Renal cortical epithelial cell (primary cell): ENCODE data around the gene PGPEP1. TPM values are rescaled to one million over a fixed set of nuclear protein-coding genes. Genes with fewer than 3 reads are reported as not detected.

Experiments used
- DNase-seq: peaks from one replicate; pipeline ENCODE4 v3.0.0-alpha.2; 2011; ENCODE audit warnings: low read depth
- total RNA-seq: library from RNA; depleted of rRNA; stranded (reverse); fragments of >200 nt; gene quantifications from 2 replicates; pipeline ENCODE4 v1.2.3, GENCODE V29; 2014

Gene PGPEP1, protein sequence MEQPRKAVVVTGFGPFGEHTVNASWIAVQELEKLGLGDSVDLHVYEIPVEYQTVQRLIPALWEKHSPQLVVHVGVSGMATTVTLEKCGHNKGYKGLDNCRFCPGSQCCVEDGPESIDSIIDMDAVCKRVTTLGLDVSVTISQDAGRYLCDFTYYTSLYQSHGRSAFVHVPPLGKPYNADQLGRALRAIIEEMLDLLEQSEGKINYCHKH
- total RNA-seq, result 24.0 and 33.2 TPM in 2 replicates

DNA sequence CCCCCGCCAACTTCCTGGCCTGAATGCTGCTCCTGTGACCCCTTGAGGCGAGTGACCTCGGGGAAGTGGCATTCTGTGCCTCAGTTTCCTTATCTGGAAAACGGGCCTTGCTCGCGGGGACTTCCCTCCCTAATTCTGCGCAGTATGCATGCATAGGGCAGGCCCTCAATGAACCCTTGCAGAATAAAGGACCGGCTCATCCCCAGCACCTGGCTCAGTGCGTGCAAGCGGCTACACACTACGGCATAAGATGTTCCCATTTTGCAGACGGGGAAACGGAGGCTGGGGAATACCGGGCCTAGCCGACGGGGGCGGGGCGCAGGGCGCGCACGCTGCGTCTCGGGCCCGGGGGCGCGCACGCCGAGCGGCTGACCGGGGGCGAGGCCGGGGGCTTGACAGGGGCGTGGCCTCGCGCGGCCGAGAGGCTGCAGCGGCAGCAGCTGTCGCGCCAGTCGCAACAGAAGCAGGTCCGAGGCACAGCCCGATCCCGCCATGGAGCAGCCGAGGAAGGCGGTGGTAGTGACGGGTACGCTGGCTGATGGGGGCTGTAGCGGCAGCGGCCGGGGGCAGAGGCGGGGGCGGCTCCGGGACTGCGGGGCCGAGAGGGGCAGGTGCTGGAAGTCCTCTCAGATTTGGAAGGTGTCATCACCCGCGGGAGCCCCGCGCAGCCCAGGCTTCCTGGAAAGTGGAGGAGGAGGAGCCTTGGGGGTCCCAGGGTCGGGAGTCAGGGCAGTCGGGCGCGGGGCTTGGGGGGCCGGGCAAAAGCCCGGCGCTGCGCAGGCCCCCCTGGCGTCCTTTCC is at the start of gene PGPEP1:
TSS of gene PGPEP1 (plus strand) at position 409 of the 800 bp plus-strand sequence. CDS start at position 493, 84 bp downstream.
- no peak for DNase-seq

DNA sequence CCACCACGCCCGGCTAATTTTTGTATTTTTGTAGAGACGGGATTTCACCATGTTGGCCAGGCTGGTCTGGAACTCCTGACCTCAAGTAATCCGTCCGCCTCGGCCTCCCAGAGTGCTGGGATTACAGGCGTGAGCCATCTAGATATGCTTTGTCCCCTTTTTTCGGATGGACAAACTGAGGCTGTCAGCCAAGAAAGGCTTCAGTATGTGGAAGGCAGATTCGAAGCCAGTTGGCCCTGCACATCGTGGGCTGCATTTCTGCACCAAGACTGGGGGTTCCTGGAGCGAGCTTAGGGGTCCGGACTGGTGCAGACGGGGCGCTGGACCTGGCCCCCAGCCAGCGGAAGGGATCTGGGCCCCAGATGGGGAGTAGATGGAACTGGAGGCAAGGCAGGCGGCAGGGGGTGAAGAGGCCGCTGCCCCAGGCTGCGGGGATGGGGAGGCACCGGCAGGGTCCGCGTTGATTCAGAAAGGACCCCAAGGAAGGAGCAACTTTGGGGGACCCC is 49.3 kb upstream of the PGPEP1 start:
- DNase-seq, result no peak

DNA sequence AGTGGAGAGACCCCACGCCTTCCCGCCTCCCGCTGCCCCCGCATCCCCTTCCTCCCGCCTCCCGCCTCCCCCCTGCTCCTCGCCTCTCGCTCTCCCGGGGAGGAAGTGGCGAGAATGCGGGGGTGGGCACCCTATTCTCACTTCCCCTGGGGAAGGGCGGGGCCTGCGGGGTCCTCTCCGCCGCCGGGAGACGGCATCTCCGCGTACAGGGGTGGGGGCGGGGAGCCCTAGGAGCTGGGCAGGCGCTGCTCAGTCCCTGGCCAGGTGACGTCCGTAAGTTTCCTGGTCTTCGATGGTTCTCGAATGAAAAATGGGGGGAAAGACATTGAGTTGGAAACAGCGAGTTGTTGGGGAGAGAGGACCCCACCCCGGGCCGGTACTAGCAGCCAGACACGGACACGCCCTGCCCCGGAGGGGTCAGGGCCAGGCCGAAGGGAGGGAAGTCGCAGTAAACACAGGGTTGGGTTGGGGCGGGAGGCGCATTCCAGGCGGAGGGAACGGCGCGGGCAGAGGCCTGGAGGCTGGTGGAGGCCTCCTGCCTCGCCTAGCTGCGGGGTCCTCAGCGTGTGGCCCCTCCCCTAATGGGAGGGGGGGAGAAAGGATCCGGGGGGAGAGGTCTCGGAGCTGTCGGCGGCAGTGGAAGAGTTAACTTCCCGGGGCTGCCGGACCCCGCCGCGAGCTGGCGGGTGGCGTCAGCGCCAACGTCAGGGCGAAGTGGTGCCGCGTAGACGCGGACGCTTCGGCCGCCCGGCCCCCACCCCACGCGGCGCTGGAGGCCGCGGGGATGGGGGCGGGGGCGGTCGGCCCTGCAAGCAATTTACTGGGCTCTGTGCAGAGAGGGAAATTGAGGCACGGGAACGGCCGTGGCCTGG is 48.6 kb upstream of the PGPEP1 start:
- peak; percentile 47 for DNase-seq

DNA sequence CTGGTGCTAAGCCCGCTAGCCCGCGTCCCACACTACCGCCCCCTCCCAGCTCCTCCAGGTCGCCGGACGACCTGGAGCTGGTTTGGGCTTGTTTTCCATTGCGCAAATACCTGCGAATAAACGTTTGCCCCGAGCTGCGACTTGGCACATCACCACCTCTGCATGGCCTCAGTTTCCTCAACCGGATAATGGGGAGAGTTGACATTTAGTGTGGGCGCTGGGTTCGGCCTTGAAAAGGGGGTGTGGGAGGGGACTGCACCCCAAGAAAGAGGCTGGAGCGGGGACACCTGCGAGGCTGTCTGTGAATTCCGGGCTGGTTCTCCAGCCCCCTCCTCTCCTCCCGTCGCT is 48.0 kb upstream of the PGPEP1 start:
- peak; percentile 50 for DNase-seq

DNA sequence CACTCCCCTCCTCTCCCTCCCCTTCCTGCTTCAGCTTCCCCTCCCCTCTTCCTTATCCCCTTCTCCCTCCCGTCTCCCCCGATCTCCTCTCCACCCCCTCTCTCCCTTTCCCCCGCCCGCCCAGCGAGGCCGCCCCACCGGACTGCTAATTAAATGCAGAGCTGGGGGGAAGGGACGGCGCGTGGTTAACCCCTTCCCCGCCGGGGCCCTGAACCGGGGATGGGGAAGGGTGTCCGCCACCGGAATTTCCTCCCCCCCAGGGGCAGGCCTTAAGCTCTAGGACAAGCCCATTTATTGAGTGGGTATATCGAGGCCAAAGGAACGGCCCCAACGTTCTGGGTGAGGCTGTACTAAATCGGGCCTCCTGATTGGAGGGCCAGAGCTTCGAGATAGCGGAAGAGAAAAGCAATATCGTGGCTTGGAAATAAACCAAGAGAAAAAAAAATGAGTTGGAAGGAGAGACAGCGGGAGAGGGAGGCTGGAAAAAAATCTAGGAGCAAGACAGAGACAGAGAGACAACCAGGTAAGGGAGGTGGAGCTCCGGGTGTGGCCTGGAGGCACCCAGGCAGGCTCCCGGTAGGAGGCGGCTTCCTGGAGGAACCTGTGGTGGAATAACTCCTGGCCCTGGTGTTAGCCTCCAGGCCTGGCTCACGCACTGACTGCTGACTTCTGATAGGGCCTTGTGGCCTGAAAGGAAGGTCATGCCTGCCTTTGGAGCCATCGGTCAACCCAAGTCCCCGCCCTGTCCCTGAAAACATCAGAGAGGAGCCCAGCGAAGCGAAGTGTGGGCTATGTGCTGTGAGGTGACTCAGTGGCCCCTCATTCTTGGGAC is 47.4 kb upstream of the PGPEP1 start:
- DNase-seq, result peak; percentile 60

DNA sequence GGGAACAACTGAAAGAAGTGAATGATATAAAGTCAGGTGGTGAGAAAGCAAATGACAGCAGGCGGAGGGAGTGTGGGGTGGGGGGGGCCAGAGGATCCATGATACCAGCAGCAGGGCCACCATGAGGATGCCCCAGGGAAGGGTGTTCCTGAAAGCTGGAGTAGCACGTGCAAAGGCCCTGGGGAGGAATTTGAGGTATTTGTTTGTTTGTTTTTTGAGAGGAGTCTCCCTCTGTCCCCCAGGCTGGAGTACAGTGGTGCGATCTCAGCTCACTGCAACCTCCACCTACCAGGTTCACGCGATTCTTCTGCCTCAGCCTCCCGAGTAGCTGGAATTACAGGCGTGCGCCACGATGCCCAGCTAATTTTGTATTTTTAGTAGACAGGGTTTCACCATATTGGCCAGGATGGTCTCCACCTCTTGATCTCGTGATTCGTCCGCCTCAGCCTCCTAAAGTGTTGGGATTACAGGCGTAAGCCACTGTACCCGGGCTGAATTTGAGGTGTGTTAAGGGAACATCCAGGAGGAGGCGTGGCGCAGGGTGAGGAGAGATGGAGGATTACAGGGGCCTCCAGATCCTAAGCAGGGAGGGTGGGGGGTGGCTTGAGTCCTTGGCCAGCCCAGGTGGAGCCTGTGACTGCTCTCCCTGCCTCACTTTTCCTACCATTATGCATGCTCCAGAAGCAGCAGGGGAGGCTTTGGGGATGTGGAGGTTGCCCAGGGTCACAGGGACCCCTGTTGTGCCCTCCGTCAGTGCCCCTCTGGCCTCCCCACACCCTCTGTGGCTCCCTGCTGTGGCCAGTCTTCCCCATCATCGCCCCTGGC is 46.5 kb upstream of the PGPEP1 start:
- no peak for DNase-seq

DNA sequence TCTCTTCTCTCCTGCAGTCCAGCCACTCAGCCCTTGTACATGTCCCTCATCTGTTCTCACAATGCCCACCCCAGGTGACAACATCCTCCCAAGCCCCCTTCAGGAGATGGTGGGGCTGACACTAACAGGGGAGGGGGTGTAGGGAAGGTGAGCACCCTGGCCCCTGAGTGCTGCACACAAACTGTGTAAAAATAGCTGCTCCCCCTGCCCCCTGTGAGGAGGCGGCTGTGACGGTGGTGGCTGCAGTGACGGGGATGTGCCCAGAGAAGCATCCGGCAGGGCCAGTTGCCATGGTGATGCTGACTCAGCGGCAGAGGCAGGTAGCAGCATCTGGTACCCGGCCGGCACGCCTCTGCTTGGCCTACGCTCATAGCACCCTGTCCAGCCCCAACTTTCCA is 45.9 kb upstream of the PGPEP1 start:
- no peak for DNase-seq

DNA sequence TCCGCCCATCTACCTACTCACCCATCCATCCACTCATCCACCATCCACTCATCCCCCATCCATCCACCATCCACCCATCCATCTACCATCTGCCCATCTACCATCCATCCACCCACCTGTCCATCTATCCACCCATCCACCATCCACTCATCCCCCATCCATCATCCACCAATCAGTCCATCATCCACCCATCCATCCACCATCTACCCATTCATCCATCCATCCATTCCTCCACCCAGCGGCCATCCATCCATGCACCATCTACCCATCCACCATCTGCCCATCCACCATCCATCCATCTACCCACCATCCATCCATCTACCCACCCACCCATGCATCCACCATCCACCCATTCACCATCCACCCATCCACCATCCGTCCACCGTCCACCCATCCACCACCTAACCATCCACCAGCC is 45.4 kb upstream of the PGPEP1 start:
- DNase-seq, result no peak

DNA sequence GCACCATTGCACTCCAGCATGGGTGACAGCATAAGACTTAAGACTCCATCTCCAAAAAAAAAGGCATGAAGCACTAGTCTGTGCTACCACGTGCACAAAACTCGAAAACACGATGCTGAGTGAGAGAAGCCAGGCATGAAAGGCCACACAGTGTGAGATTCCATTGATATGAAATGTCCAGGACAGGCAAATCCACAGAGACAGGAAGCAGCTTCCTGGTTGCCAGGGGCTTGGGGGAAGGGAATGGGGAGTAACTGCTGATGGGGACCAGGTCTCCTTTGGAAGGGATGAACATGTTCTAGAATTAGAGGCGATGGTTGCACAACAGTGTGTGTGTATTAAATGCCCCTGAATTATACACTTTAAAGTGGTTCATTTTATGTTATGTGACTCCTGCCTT is 43.1 kb upstream of the PGPEP1 start:
- no peak for DNase-seq

DNA sequence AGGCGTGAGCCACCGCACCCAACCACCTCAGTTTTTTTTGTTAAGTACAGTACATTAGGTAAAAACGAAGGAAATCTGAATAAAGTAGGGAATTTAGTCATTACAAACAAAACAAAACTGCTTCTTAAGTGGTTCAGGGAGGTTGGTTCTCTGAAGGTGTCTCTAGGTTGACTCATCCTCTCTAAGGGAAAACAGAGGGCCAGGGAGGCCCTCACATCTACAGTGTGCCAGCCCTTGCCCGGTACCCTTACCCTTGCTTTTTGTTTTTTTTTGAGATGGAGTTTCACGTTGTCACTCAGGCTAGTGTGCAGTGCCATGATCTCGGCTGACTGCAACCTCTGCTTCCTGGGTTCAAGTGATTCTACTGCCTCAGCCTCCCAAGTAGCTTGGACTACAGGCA is 41.8 kb upstream of the PGPEP1 start:
- peak; percentile 49 for DNase-seq

DNA sequence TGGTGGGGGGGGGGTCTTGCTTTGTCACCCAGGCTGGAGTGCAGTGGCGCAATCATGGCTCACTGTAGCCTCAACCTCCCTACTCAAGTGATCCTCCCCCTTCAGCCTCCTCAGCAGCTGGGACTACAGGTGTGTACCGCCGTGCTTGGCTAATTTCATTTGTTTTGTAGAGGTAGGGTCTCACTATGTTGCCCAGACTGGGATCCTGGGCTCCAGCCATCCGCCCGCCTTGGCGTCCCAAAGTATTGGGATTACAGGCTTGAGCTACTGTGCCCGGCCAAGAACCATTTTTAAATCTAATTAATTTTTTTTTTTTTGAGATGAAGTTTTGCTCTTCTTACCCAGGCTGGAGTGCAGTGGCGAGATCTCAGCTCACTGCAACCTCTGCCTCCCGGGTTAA is 40.7 kb upstream of the PGPEP1 start:
- no peak for DNase-seq

DNA sequence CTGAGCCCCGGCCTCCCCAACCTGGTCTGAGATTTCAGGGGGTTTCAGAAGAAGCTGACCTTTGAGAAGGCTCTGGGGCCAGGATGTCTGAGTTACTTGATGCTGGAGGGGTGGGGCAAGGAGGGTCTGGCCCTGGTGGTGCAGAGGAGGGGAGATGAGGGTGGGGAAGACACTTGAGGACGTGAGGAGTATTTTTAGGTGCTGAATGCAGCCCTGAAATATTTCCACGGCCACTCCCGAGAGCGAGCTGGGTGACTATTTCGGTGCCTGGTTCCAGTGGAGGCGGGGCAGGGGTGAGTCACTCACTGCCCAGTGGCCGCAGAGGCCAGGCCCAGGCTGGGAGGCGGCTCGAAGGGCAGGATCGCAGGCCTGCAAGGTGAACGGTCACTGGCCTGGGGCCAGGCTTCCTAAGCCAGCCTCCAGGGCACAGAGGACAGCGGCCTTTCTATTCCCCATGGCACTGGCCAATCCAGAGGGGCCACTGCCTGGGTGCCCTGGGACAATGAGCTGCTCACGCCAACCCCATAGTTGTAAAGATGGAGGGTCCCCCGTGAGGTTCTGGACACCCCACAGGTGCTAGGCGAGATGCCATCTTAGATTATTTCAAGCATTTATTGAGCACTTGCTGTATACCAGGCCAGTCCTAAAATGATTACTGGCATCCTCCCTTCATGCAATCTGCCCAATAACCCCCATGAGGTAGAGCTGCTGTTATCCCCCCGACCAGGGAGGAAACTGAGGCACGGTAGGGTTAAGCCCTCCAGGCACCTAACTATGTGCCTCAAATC is 39.3 kb upstream of the PGPEP1 start:
- DNase-seq, result peak; percentile 69

DNA sequence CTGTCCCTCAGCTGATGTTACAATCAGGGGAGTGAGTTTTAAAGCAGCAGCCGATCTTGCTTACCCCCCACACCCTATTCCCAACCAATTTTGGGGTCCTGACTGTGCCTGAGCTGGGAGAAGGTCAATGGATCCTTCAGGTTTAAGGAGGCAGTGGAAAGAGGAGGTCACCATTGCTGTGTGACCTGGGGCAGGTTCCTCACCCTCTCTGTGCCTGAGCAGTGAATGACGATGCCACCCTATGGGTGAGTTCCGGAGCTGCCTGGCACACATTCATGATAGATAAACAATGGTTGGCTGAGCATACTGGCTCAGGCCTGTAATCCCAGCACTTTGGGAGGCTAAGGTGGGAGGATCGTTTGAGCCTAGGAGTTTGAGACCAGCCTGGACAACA is 38.7 kb upstream of the PGPEP1 start:
- no peak for DNase-seq

DNA sequence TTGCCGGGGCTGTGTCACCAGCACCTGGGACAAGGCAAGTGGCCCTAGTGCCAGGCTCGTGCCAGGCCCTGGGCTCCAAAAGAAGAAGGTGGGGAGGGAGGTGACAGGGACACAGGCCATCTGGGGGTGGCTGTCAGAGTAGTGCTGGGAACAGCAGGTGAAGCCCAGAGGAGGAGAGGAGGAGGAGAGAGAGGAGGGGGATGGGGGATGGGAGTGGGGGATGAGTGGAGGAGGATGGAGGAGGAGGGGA is 36.3 kb upstream of the PGPEP1 start:
- DNase-seq, result no peak

DNA sequence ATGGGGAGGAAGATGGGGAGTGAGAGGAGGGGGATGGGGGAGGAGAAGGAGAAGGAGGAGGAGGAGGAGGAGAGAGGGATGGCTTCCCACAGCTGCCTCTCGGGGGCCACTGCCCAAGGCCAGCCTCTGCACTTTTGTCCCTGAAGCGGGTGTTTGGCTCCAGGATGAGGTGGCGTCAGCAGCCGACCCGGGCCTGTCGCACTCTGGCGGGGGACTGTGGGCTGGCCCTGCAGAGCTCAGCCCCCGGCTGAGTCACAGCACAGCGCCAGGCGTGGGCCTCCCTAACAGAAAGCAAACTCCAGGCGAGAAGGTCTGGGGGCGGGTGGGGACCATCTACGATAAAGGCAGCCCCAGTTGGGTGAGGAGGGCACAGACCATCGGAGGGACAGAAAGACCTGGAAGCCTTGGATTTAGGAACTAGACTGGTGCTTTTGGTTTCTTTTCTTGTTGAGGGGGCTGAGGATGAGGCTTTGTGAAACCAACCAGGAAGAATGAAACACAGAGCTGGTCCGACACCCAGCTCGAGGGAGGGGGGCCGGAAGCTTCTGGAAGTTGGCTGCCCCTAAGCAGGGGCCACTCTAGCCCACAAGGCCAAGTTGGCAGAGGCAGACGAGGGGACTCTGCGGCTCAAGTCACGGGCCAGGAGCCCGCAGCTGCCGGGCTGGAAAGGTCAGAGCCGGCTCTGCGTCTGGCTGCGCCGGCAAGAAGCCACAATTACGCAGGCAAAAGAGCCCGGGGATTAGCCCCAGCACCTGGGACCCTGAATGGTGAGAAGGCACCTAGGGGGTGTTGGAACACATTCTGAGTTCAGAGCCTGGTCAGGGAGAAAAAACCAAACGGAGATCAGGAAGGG is 35.7 kb upstream of the PGPEP1 start:
- DNase-seq, result peak; percentile 54

DNA sequence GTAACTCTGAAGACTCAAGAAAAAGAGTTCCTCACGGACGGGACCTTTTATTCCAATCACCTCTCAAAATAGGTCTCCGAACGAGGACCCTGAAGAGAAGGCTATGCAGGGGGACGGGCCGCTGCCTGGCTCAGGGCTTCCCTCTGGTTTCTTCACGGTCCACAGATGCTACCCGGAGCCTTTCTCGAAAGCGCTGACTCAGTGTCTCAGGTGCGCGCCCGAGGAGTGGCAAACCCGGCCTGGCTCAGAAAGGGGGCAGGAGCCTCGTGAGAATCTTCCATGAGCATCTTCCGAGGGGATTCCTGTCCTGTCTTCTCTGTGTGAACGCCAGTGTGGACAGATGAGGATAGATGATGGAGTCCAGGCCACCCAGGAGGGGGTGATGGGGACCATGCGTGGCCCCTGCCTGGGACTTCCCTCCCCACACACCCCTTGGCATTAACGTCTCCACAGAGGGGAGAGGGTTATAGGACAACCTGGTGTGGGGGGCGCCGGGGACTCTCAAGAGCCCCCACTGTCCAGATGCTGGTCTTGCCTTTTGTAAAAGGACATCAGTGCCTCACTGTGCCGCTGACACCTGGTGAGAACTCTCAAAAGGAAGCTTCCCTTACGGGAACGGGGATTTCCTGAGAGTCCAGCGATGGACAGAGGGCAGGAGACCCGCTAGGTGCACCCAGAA is 34.0 kb upstream of the PGPEP1 start:
- DNase-seq, result no peak

DNA sequence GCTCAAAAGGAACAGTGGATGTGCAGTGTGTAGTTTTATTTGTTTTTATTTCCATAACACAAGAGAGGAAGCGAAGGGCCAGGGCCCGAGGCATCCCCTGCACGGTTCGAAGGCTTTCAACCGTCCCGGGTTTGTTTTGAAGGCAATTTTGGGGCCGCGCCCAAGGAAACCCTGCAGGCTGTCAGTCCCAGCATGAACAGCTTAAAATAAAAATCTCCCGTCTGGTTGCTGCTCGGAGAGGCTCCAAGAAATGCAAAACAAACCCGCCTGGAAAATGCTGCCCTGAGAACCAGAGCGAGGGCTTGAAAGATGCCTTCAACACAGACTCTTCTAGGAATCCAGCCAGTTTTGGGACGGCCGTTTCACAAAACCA is 33.5 kb upstream of the PGPEP1 start:
- no peak for DNase-seq

DNA sequence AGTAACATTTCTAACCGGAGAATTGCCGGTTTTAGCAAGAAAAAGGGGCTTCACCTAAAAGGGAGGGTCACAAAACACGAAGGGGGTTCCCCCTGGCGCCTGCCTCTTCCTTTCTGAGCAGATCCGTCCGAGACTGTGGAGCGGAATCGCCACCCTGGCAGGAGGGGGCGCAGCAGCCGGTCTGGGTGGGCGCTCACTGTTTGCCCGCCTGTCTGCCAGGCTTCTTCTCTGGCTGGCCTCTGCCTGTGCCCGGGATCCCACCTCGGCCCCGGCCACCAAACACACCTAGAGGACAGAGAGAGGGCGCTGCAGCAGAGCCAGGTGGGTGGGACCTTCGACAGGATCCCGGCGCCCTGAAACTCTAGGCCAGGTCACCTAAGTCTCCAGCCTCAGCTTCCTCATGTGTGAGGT is 33.1 kb upstream of the PGPEP1 start:
- DNase-seq, result no peak
